ENCODE data around the gene RGS9.
A peak's percentile ranks its signal among the peaks of the same experiment; 100 is the strongest.
"Not testable (repeated sequence)": the region's sequence is repeated elsewhere in the genome, so short reads cannot be mapped to it uniquely, and the experiment has no call there.

The RGS9 gene

DNA sequence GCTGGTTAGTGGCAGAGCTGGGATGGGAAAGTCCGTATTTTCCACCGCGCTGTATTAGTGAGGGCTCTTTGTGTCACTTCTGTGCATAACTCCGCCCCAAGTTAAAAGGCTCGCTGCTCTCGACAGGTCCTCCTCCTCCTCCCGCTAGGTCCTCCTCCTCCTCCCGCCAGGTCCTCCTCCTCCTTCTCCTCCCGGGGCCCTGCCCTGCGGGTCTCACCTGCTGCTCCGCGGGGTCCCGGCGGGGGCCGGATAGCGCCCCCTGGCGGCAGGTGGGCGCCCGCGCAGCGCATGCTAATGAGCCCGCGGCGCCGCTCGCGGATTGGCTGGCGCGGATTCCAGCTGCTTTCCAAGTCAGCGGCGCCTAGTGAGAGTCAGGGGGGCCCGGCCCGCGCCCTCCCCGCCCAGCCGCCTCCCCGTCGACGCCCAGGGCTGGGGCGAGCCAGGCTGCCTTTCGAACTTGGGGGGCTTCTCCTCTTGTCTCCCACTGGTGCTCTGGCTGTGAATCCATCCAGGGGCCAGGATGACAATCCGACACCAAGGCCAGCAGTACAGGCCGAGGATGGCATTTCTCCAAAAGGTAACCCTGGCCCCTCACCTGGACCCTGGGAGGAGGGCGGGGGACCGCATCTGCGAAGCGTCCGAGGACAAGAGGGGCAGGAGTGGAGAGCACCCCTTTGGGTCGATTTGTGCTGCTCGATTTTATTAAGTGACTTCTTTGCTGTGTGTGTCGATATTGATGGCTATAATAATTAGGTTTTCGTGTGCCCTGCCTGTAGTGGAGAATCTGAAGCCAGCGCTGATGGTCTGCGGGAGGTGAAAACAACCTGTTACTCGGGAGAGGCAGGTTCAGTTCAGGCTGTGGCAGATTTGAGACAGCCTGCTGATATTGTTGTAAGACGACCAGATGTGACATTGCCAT is at the start of gene RGS9:
Gene RGS9 (plus strand): TSS at position 350 of the 919 bp plus-strand sequence. CDS start 171 bp downstream, at position 521.
- DNase-seq = no peak

GRCh38 chr17:65088621-65089360 is 48.4 kb upstream of the RGS9 start:
- no peak for DNase-seq

GRCh38 chr17:65092262-65092661 is 44.9 kb upstream of the RGS9 start:
- DNase-seq = no peak

DNA sequence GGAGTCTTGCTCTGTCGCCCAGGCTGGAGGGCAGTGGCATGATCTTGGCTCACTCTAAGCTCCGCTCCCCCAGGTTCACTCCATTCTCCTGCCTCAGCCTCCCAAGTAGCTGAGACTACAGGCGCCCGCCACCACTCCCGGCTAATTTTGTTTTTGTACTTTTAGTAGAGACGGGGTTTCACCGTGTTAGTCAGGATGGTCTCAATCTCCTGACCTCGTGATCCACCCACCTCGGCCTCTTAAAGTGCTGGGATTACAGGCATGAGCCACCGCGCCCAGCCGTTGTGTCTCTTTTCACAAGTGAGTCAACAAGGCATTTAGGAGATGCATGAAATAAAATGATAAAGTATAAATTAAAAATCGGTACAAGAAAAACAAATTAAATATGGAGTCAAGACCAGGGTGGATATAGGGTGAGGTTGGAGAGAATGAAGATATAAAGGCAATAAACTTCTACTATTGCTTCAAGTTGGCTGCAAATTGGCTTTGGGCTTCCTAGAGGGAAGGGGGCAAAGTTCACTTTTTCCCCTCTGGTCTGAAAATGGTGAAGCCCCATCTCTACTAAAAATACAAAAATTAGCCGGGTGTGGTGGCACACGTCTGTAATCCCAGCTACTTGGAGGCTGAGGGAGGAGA is 44.3 kb upstream of the RGS9 start:
- DNase-seq = not testable (repeated sequence)

GRCh38 chr17:65093930-65094329 is 43.2 kb upstream of the RGS9 start:
- DNase-seq = no peak

- no peak for DNase-seq
Observed at GRCh38 chr17:65095465-65095864, 41.7 kb upstream of the RGS9 start.

DNA sequence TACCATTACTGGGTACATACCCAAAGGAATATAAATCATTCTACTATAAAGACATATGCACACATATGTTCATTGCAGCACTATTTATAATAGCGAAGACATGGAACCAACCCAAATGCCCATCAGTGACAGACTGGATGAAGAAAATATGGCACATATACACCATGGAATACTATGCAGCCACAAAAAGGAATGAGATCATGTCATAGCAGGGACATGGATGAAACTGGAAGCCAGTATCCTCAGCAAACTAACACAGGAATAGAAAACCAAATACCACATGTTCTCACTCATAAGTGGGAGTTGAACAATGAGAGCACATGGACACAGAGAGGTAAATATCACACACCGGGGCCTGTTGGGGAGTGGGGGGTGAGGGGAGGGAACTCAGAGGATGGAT is 40.8 kb upstream of the RGS9 start:
- not testable (repeated sequence) for DNase-seq

DNA sequence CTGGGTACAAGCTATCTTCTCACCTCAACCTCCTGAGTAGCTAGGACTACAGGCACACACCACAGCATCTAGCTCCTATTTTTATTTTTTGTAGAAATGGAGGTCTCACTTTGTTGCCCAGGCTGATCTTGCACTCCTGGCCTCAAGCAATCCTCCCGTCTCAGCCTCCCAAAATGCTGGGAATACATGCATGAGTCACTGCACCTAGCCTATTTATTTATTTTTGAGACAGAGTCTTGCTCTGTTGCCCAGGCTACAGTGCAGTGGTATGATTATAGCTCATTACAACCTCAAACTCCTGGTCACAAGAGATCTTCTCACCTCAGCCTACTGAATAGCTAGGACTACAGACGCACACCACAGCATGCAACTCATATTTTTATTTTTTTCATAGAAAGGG is 40.1 kb upstream of the RGS9 start:
- DNase-seq = no peak

GRCh38 chr17:65099475-65099874 is 37.7 kb upstream of the RGS9 start:
- no peak for DNase-seq

- DNase-seq = peak; percentile 12
Observed at GRCh38 chr17:65099941-65100315, 37.2 kb upstream of the RGS9 start.

- peak; percentile 28 for DNase-seq
Observed at GRCh38 chr17:65100316-65101140, 36.6 kb upstream of the RGS9 start.

DNA sequence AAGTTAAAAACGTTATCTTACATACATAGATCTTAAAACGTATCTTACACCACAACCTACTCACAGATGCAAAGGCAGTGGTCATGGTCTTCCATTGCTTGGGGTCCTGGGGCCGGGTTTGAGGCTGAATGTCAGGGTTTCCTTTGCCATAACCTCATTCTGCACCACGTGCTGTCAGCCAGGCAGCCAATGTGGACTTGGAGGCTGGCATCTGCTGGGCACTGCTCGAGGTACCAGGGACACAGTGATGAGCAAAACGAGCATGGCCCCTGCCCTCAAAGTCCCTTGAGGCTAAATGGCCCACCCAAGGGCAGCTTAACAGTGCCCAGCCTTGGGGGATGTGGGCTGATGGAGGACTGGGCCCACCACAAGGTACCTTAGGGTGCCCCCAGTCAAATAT is 35.8 kb upstream of the RGS9 start:
- no peak for DNase-seq

GRCh38 chr17:65102235-65102634 is 34.9 kb upstream of the RGS9 start:
- no peak for DNase-seq

DNA sequence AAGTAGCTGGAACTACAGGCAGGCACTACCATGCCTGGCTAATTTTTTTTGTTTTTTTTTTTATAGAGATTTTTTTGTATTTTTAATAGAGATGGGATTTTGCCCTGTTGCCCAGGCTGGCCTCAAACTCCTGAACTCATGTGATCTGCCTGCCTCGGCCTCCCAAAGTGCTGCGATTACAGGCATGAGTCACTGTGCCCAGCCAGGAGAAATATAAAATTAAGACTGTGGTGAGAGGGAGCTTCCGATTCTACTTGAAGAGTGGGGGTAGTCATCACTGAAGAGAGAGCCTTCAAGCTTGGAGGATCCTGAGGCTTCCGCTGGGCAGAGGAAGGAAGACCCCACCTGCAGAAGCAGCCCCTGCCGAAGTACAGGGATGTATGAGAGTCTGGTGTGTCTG is 34.4 kb upstream of the RGS9 start:
- DNase-seq = no peak

DNA sequence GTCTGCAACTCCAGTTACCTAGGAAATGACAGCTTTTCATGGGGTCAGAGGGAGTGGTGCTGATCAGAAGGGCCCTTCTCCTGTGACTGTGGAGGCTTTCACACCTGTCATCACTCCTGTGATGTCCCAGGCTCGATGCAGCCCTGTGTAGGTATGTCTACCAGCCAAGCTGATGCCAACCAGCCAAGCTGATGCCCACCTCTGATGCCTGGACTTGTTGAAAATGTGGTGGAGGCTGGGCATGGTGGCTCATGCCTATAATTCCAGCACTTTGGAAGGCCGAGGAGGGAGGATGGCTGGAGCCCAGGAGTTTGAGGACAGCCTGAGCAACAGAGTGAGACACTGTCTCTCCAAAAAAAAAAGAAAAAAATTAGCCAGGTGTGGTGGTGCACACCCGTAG is 33.7 kb upstream of the RGS9 start:
- no peak for DNase-seq

- DNase-seq = no peak
Observed at GRCh38 chr17:65103896-65104295, 33.3 kb upstream of the RGS9 start.

GRCh38 chr17:65104541-65104940 is 32.6 kb upstream of the RGS9 start:
- no peak for DNase-seq

GRCh38 chr17:65104973-65105372 is 32.2 kb upstream of the RGS9 start:
- DNase-seq = no peak

DNA sequence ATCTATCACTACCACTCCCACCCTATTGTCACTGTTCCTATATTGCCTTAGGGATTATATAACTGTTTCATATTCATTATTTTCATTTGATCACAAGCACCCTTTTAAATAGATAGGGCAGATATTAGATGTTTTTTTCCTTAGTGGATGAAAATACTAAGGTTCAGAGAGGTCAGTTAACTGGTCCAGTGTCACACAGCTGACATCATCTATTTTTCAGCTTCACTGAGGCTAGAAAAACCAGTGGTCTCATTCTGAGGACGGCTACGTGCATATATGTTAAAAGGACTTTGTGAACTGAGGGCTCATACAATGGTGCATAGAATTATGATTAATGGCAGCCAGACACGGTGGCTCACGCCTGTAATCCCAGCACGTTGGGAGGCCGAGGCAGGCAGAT is 29.0 kb upstream of the RGS9 start:
- DNase-seq = no peak

DNA sequence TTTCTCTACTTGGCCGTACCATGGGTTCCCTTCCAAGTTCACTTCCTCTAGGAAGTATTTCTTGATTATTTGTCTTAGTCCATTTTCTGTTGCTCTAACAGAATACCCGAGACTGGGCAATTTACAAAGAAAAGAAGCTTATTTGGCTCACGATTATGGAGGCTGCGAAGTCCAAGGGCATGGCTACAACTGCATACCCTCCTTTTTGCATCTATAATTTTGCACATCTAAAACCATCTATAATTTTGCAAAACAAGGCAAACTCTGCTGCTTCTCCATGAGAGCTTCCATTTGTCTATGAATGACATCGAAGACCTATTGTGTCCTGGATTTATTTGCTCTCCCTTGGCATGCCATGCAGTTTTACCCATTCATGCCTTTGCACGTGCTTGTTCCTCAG is 27.6 kb upstream of the RGS9 start:
- DNase-seq = no peak

GRCh38 chr17:65109990-65110680 is 27.0 kb upstream of the RGS9 start:
- DNase-seq = no peak

- DNase-seq = no peak
Observed at GRCh38 chr17:65115839-65116238, 21.3 kb upstream of the RGS9 start.

Measured in NCI-H446 treated with DMSO at 0.1 percent for 48 hours (cell line).